Retina (tissue), 1 donor: ENCODE results near the gene SIVA1.

Source experiments
- DNase-seq: peaks from one replicate; pipeline ENCODE4 v3.0.0-alpha.2; 2016

SIVA1 gene

DNA sequence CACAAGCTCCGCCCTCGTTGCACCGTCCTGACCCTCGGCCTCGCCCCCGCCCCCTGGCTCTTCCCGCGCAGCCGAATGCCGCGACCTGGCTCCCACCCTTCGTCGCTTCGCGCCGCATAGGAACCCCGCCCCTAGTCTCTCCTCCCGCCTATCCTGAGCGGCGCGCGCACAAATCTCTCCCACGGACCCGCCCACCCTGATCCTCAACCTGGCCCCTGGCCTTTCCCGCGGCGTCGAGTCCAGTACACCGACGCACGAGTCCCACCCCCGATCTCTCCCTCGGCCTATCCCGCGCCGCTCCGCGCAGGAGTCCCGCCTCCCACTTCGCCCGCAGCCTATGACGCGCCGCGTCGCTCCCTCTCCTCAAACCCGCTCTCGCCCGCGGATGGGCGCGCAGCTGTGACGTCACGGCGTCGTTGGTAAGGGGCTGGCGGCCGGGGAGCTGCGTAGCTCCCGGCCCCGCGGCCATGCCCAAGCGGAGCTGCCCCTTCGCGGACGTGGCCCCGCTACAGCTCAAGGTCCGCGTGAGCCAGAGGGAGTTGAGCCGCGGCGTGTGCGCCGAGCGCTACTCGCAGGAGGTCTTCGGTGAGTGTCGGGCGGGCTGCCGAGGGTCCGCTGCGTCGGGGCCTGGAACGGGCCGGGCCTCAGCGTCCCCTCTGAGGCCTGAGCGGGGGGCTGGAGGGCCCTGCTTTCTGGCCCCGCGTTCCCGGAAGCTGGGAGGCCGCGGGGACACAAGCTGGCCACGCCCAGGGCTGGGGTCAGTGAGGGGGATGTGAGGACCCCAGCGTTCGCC lies at the start of gene SIVA1:
Gene SIVA1 (plus strand): TSS at position 413 of the 793 bp plus-strand sequence. CDS start 55 bp downstream, at position 468.
- peak; percentile 99 for DNase-seq

DNA sequence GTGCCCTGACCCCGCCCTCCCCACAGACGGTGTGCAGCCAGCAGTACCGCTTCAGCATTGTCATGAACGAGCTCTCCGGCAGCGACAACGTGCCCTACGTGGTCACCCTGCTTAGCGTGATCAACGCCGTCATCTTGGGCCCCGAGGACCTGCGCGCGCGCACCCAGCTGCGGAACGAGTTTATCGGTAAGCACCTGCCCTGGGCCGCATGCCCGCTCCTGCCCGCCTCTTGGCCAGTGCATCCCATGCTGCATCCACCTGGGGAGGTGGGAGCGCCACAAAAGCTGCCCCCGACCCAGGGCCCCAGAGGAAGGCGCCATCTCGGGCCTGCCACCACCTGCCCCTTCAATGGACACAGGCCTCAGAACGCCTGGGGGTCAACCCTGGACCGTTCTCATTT lies 49.7 kb upstream of the SIVA1 start:
- no peak for DNase-seq

GRCh38 chr14:104704252-104704651 lies 48.7 kb upstream of the SIVA1 start:
- no peak for DNase-seq

GRCh38 chr14:104705340-104706047 lies 47.5 kb upstream of the SIVA1 start:
- DNase-seq = no peak

GRCh38 chr14:104706733-104707607 lies 46.0 kb upstream of the SIVA1 start:
- DNase-seq = no peak

DNA sequence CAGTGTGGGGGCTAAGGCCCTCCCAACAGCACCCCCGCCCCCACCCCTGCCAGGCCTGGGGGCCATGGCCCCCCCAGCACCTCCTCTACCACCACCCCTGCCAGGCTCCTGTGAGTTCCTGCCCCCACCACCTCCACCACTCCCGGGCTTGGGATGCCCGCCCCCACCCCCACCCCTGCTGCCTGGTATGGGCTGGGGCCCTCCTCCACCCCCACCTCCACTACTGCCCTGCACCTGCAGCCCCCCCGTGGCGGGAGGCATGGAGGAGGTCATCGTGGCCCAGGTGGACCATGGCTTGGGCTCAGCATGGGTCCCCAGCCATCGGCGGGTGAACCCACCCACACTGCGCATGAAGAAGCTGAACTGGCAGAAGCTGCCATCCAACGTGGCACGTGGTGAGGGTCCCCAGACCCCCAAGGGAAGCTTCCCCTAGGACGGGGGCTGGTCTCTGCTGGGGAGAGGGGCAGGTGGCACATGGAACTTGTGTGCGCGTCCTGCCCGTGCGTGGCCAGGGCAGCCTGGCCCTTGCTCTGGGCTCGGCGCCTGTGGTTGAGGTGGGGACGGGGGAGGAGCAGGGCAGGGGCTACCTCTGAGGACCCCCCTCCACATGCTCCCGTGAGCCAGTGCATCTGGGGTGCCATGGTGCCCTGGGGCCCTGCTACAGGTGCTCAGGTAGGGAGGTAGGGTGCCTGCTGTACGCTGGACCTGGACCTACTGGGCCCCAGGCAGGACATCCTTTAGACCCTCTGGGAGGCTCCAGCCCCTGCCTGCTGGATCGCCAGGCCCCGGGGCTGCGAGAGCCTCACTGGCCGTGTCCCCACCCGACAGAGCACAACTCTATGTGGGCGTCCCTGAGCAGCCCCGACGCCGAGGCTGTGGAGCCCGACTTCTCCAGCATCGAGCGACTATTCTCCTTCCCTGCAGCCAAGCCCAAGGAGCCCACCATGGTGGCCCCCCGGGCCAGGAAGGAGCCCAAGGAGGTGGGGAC lies 45.0 kb upstream of the SIVA1 start:
- DNase-seq = no peak

DNA sequence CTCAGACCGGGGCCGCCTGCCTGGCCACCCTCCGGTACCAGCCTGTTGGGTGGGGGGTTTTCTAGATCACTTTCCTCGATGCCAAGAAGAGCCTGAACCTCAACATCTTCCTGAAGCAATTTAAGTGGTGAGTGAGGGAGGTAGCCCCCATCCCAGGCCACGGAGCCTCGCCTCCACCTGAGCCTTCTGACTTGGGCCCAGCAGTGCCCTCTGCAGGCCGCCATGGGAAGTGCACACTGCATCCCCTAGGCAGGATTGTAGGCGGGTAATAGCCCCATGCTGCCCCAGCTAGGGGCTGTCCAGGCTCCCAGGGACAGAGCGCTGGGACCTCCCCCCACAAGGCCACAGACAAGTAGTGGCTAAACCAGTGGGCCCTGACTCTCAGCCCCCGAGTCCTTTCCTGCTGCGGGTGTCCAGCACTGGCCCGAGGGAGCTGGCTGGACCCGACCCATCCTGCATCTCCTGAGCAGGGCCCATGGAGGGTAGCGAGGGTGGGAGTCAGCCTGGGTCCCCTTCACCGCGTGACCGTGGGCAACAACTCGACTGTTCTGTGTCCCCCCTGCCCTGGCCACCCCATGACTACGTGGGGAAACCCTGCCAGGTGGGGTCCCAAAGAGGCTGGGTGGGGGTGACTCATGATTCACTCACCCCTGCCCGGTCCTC lies 44.2 kb upstream of the SIVA1 start:
- peak; percentile 83 for DNase-seq

DNA sequence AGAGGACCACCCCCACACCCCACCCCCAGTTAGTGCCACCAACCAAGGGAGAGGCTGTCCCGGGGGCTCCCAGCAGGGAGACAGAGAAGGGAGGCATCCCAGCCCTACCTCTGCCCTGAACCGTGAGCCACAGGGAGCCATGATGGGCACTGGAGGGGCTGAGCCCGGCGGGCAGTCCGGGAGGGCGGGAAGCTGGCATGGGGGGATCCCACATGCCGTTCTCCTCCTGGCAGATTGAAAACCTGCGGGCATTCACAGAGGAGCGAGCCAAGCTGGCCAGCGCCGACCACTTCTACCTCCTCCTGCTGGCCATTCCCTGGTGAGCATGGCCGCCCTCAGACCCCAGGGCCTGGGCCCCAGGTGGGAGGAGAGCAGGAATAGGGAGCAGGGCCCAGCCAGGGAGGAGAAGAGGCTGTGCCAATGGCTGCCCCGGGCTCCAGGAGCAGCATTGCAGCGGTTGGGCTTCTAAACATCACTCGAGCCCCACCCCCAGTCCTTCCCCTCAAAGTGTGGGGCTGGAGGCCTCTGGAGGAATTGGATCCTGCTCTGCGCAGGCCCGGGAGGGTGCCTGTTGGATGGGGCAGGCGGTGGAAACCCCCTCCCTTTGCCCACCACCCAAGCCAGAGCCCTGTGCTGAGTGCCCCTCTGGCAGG lies 43.4 kb upstream of the SIVA1 start:
- DNase-seq = no peak

GRCh38 chr14:104710071-104710735 lies 42.7 kb upstream of the SIVA1 start:
- no peak for DNase-seq

- DNase-seq = no peak
These were observed 39.8 kb upstream of the SIVA1 start for GRCh38 chr14:104712881-104713734.

DNA sequence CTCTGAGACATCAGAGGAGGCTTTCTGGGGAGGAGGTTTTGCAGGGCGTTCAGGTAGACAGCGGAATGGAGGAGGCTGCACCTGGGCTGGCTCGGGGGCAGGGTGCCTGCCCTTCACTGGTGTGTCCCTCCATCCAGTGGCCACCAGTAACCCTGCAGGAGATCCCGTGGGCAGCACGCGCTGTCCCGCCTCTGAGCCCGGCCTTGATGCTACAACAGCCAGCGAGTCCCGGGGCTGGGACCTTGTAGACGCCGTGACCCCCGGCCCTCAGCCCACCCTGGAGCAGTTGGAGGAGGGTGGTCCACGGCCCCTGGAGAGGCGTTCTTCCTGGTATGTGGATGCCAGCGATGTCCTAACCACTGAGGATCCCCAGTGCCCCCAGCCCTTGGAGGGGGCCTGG lies 38.9 kb upstream of the SIVA1 start:
- DNase-seq = no peak

DNA sequence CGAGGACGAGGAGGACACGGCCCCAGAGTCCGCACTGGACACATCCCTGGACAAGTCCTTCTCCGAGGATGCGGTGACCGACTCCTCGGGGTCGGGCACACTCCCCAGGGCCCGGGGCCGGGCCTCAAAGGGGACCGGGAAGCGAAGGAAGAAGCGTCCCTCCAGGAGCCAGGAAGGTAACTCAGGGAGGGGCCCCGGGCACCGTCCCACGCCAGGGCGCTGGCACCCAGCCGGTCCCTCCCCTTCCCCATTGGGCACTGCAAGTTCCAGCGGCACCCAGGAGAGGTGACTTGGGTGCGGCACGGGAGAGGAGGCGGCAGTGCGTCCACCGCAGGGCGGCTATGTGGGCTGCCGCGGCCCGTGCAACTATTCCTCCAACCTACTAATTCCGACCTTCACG lies 38.3 kb upstream of the SIVA1 start:
- DNase-seq = no peak

GRCh38 chr14:104715416-104715815 lies 37.5 kb upstream of the SIVA1 start:
- DNase-seq = no peak

GRCh38 chr14:104715871-104716270 lies 37.1 kb upstream of the SIVA1 start:
- DNase-seq = no peak

- no peak for DNase-seq
These were observed 35.8 kb upstream of the SIVA1 start for GRCh38 chr14:104717137-104717536.

- DNase-seq = peak; percentile 39
These were observed 35.3 kb upstream of the SIVA1 start for GRCh38 chr14:104717646-104718045.

DNA sequence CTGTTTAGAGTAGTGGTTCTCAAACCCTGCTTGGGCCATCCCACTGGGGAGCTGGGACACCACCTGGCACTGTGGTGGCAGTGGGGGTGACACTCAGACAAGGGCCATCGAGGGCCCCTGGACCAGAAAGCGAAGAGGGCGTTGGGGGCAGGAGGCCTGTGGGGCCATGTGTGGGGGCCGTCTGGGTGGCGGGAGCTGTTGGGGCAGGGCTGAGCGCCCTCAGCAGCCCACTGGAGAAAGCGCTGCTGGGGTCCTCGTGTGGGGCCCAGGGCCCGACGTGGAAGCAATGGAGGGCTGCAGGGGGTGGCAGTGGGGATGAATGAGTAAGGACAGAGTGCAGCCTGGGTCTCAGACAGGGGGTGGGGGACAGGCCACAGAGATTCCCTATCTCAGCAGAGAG lies 34.8 kb upstream of the SIVA1 start:
- no peak for DNase-seq

- DNase-seq = no peak
These were observed 34.1 kb upstream of the SIVA1 start for GRCh38 chr14:104718871-104719270.

- no peak for DNase-seq
These were observed 33.6 kb upstream of the SIVA1 start for GRCh38 chr14:104719343-104719742.
